Measurements from ENCODE around the gene TBC1D10B.

DNA sequence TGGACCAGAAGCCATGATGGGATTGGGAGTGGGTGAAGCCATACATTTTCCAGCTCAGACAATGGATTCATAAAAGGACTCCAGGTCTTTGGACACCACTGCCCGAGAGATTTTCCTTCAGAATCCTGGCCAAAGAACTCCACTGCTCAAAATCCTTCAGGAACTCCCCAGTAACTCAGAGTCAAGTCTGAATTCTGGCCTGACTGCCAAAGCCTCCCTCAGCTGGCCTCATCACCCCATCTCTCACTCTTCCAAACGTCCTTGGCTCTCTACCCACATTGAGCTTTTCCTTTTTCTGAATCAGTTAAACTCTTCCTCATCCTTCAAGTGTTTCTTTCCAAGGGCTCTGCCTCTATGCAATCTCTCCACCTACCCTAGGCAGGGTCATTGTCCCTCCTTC is 13.2 kb upstream of the TBC1D10B start:
- TF ChIP-seq, protein P1, sequence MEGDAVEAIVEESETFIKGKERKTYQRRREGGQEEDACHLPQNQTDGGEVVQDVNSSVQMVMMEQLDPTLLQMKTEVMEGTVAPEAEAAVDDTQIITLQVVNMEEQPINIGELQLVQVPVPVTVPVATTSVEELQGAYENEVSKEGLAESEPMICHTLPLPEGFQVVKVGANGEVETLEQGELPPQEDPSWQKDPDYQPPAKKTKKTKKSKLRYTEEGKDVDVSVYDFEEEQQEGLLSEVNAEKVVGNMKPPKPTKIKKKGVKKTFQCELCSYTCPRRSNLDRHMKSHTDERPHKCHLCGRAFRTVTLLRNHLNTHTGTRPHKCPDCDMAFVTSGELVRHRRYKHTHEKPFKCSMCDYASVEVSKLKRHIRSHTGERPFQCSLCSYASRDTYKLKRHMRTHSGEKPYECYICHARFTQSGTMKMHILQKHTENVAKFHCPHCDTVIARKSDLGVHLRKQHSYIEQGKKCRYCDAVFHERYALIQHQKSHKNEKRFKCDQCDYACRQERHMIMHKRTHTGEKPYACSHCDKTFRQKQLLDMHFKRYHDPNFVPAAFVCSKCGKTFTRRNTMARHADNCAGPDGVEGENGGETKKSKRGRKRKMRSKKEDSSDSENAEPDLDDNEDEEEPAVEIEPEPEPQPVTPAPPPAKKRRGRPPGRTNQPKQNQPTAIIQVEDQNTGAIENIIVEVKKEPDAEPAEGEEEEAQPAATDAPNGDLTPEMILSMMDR (IDR thresholded peaks at IDR 0.05): no peak
- no peak for TF ChIP-seq POLR2A (IDR thresholded peaks at IDR 0.05)

All from esophagus squamous epithelium (tissue), 4 donors.